SU-DHL-6 (cell line): Measurements from ENCODE around the gene ANKS1A.

ENCODE experiments used
- CTCF ChIP-seq: fragments of 200-600 bp; sonication (generic); IDR thresholded peaks from one replicate; pipeline ENCODE4 v1.5.1; 2017; ENCODE audit warnings: antibody characterized with exemption, mild to moderate bottlenecking, low read length, moderate library complexity; ENCODE audit not compliant: insufficient read depth, poor library complexity, severe bottlenecking
- EZH2phosphoT487 ChIP-seq: fragments of 200-600 bp; sonication (generic), shearing (Covaris generic); conservative IDR thresholded peaks from 2 replicates; pipeline ENCODE4 v1.6.1; 2018; ENCODE audit warnings: mild to moderate bottlenecking, antibody characterized with exemption, low read length, moderate library complexity, mixed read lengths

- no peak for TF ChIP-seq CTCF
- no peak for TF ChIP-seq EZH2phosphoT487
Measured at GRCh38 chr6:34964564-34964963, 75.5 kb downstream of the ANKS1A start.
